ENCODE results near the gene TBC1D10B.
A peak's percentile ranks its signal among the peaks of the same experiment; 100 is the strongest.

Gene TBC1D10B, protein sequence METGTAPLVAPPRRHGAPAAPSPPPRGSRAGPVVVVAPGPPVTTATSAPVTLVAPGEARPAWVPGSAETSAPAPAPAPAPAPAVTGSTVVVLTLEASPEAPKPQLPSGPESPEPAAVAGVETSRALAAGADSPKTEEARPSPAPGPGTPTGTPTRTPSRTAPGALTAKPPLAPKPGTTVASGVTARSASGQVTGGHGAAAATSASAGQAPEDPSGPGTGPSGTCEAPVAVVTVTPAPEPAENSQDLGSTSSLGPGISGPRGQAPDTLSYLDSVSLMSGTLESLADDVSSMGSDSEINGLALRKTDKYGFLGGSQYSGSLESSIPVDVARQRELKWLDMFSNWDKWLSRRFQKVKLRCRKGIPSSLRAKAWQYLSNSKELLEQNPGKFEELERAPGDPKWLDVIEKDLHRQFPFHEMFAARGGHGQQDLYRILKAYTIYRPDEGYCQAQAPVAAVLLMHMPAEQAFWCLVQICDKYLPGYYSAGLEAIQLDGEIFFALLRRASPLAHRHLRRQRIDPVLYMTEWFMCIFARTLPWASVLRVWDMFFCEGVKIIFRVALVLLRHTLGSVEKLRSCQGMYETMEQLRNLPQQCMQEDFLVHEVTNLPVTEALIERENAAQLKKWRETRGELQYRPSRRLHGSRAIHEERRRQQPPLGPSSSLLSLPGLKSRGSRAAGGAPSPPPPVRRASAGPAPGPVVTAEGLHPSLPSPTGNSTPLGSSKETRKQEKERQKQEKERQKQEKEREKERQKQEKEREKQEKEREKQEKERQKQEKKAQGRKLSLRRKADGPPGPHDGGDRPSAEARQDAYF

DNA sequence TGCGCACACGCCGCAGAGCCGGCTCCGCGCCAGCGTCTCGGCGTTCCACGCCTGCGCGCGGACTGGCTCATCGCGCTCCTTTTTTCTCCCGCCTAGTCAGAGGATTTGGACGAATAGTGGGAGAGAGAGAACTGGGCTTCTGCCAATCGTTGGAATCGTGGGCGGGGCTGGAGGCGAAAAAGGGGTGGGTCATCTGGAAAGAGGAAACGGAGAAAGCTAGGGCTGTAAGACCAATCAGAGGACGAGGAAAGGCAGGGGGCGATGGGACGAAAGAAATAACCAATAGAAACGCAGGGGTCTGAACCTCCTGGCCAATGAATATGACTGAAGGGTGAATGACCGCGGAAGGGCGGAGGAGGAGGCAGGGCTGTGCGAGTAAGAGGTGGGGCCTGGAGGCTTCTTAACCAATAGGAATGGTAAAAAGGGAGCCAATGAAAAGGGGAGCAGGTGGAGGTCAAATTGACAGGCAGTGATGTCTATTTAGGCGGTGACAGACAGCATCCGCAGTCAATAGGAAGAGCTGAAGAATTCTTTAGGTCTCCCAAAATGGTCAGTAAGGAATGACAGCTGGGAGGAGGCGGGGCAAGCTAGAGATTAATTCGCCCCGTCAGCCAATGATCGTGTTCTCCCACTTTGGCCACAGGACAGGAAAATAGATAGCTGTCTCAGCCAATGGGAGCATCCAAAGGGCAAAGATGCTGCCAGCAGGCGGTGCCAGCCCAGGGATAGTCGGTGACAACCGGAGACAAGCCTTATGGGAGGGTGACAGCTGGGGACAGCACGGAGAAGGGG lies at the start of gene TBC1D10B:
Gene TBC1D10B (minus strand): TSS at position 39 of the 792 bp plus-strand sequence. CDS start 311 bp downstream, outside the sequence.
- DNase-seq (ENCODE audit: low read depth, low spot score): peak; percentile 99

DNA sequence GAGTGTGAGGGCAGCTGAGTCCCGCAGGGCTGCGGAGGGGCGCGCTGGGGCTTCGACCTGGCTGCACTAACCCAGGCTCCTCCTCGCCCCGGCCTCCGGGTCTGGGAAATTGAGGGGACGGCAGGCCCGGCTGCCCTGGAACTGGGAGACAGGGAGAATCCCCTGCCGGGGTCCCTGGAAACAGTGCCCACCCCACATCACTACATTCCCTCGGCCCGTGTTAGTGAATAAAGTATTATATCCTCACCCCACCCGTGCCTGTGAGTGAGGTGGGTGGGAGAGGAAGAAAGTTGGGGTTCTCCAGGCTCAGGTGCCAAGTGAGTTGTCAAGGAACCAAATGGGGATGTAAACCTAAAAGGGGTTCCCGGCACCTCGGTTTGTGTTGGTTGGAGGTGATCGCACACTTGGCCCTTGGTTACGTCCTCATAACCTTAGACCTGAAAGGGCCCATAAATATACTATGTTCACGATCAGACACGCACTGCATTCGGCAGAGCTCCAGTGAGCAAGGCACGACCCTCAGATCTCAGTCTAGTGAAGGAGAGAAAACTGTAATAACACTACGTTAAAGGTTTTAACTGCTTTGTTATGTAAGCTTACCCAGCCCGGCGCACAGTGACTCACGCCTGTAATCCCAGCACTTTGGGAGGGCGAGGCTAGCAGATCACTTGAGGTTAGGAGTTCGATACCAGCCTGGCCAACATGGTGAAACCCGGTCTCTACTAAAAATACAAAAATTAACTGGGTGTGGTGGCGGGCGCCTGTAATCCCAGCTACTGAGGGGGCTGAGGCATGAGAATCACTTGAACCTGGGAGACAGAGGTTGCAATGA lies 48.3 kb upstream of the TBC1D10B start:
- DNase-seq (ENCODE audit: low read depth, low spot score): no peak

GRCh38 chr16:30417529-30418349 lies 47.4 kb upstream of the TBC1D10B start:
- peak; percentile 74 for DNase-seq (ENCODE audit: low read depth, low spot score)

DNA sequence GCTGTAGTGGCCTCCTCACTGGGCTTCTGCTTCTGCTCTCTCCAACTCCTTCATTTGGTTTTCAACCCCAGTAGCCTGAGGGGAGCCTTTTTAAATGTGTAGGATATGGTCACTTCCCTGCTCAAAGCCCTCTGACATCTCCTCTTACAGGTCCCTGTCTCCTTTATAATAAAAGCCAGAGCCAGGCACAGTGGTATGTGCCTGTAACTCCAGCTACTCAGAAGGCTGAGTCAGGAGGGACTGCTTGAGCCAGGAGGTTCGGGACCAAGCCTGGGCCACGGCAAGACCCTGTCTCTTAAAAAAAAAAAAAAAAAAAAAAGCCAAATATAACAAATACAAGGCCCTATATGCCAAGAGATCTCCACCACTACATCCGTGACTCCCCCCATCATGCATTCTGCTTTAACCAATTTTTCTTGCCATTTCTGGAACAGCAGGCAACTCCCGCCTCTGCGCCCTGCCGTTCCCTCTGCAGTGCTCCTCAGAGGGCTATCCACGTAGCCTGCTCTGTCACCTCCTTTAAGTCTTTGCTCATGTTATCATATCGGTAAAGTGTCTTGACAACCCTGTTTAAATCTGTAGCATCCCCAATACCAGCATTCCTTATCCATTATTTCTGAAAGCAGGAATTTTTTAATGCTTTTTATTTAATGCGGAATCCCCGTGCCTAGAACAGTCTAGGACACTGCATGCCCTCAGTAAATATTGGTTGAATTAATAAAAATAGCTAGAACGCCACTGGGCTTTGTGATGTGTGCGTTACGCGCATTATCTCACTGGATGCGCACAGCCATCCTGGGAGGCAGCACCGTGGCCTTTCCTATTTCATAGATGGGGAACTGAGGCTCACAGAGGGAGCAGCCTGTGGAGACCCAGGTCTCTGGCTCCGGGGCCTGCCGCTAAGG lies 46.6 kb upstream of the TBC1D10B start:
- DNase-seq (ENCODE audit: low read depth, low spot score): no peak

DNA sequence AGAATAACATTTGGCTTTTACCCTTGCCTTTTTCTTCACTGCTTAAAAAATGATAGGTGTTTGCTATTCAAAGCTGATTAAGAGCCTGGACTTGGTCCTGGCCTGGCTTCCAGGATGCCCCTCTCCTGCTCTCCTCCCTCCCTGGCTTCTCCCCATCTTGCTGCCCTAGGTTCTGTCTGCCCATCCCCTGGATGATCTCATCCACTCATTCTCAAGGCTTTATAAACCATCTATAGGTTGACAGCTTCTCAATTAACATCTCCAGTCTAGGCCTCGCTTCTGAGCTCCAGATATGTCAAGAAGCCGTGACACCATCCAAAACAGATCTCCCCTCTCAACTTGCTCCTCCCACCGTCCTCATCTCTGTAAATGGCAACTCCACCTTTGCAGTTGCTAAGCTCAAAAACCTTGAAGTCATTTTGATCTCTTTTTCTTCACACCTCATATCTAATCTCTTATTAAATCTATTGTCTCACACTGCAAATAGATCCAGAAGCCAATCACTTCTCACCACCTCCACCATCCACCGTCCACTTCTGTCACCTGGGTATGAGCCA lies 45.8 kb upstream of the TBC1D10B start:
- DNase-seq (ENCODE audit: low read depth, low spot score): no peak

GRCh38 chr16:30414159-30414558 lies 43.9 kb upstream of the TBC1D10B start:
- DNase-seq (ENCODE audit: low read depth, low spot score): no peak

DNA sequence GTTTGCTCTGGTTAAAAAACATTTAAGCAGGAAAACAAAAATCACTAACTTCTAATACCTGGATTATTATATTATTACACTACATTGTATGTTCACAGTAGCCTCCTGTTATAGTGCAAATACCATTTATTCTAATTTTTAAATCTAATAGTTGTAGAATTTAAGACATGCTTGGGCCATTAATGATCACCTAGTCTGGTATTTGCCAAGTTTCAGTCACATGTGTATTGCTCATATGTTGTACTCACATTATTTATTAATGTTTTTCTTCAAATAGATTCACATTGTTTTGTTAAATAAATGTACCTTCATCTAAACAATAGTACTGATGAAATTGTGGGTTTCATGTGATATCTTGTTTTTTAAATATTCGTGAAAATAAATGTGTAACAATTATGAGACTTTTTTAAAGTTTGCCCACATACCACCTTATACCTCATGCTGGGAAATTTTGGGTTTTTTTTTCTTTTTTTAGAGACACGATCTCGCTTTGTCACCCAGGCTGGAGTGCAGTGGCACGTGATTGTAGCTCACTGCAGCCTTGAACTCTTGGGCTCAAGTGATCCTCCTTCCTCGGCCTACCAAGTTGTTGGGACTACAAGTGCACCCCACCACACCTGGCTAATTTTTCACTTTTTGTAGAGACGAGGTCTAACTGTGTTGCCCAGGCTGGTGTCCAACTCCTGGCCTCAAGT lies 43.0 kb upstream of the TBC1D10B start:
- no peak for DNase-seq (ENCODE audit: low read depth, low spot score)

DNA sequence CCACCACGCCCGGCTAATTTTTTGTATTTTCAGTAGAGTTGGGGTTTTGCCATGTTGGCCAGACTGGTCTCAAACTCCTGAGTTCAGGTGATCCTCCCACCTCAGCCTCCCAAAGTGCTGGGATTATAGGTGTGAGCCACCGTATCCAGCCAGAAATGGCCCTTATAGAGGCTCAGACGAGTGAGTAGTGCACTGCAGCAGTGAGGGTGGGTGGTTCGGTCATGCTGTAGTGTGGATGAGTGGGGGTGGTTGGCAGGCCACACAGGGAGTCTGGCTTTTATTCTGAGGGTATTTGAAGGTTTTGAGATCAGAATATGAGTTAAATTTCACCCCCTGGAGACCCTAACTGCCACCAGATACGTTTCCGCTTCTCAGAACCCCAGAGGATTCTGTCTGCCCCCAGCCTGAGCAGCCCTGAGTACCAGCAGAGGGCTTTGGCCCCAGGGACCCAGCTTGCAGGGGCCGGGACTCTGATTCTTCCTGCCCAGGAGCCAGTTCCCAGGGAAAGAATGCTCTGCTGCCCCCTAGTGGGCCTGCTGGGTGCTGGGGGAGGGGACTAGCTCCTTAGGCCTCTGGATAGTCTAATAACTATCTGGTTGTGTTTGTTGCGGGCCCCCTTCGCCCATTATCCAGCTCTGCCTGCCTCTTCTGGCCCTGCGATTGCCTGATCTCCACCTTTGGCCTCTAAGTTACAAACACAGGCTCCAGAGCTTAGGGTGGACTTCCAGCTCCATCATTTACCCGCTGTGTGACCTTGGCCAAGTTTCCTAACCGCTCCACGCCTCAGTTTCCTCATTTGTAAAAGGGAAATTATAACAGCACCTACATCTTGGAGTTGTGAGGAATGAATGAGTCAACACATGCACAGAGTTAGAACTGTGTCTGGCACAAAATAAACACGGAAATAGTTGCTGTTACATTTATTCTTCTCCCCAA lies 39.1 kb upstream of the TBC1D10B start:
- DNase-seq (ENCODE audit: low read depth, low spot score): peak; percentile 87

- DNase-seq (ENCODE audit: low read depth, low spot score): no peak
Observed at GRCh38 chr16:30407804-30408534, 37.7 kb upstream of the TBC1D10B start.

- peak; percentile 76 for DNase-seq (ENCODE audit: low read depth, low spot score)
Observed at GRCh38 chr16:30407102-30407803, 37.0 kb upstream of the TBC1D10B start, which contains the start of gene ZNF771. ZNF771 (plus strand) TSS chr16:30407606; CDS start chr16:30408054, 448 bp downstream.

DNA sequence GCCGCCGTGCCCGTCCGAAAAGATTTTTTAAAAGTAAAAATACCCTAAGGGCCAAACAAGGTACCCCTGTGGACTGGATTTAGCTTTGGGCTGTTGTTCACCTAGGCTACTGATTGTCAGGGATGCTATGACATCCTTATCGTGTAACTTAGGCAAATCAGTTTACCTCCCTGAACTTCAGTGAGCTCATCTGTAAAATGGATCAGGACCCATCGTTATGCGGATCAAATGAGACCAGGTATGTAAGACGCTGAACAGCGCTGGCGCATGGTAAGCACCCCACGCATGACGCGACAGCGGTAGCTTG lies 36.5 kb upstream of the TBC1D10B start:
- DNase-seq (ENCODE audit: low read depth, low spot score): no peak

- DNase-seq (ENCODE audit: low read depth, low spot score): no peak
Observed at GRCh38 chr16:30401768-30402425, 31.6 kb upstream of the TBC1D10B start.

DNA sequence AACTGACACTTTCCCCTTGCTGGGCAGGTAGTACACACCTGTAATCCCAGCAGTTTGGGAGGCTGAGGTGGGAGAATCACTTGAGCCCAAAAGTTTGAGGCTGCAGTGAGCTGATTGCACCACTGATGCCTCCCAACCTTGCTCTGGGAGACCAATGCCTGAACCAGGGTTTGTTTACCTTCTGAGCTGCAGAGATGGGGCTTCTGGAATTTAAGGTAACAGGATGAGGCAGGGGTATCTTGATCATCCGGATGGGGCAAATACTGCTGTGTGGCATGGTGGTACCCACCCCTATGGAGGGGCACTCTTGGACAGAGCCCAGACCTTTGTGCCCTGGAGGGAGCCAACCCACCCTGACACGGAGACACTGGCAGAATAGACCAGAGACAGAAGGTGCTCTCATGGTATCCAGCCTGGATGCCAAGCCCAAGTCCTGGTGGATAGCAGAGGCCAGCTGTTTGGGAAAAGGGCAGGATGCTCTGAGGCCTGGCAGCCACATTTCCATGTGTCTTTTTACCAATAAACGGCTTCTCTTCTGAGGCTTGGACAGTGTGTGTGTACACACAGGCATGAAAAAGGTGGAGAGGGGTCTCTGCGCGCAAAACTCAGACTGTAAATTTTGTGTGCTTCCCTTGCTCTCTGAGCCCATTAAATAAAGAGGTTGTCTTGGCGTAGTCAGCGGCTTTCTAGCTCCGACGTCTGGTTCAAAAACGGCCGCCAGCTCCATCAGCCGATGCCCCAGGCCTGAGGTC lies 29.3 kb upstream of the TBC1D10B start:
- no peak for DNase-seq (ENCODE audit: low read depth, low spot score)

DNA sequence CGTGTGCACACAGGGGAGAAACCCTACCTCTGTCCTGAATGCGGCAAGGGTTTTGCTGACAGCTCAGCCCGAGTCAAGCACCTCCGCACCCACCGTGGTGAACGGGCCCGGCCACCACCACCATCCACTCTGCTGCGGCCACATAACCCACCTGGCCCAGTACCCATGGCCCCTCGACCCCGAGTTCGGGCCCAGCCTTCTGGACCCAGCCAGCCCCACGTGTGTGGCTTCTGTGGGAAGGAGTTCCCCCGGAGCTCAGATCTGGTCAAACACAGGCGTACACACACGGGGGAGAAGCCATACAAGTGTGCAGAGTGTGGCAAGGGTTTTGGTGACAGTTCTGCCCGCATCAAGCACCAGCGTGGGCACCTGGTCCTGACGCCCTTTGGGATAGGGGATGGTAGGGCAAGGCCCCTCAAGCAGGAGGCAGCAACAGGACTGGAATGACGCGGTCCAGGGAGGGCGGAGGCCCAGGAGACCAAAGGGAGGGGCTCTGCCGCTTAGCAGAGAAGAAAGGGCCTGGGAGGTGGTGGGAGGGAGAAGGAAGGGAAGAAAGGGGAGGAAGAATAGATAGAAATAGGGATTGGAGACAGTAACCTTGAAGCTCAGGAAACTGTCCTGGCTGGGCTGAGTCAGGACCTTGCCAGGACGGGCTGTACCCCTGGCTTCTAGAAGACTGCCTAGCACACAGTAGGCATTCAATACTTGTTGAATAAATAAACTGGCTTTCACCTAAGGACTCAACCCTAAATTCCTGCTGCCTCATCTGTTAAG lies 28.6 kb upstream of the TBC1D10B start:
- no peak for DNase-seq (ENCODE audit: low read depth, low spot score)
